HepG2 (cell line): ENCODE measurements around the gene AMIGO1. TPM values are rescaled to one million over a fixed set of nuclear protein-coding genes. Genes with fewer than 3 reads are reported as not detected.

Source experiments
- FOXC1 ChIP-seq: sonication (generic); formaldehyde crosslinking; IDR thresholded peaks from 2 replicates; pipeline ENCODE4 v1.8.0; 2022; ENCODE audit warnings: mild to moderate bottlenecking, missing genetic modification reagents, borderline replicate concordance
- FUBP1 ChIP-seq: sonication (generic); formaldehyde crosslinking; IDR thresholded peaks from 2 replicates; pipeline ENCODE4 v1.5.1; 2020; ENCODE audit warnings: missing genetic modification reagents, mild to moderate bottlenecking, borderline replicate concordance
- RCOR2 ChIP-seq: IDR thresholded peaks from 2 replicates; pipeline ENCODE4 v1.6.1; 2016; ENCODE audit warnings: missing biosample characterization, missing genetic modification reagents
- ZBTB8A ChIP-seq: sonication (generic); formaldehyde crosslinking; IDR thresholded peaks from 2 replicates; pipeline ENCODE4 v1.4.0; 2020; ENCODE audit warnings: mild to moderate bottlenecking, low read depth, missing genetic modification reagents, borderline replicate concordance
- ZFP91 ChIP-seq: sonication (generic); formaldehyde crosslinking; IDR thresholded peaks from 2 replicates; pipeline ENCODE4 v1.9.0; 2022; ENCODE audit warnings: missing genetic modification reagents, mild to moderate bottlenecking, borderline replicate concordance
- ZHX2 ChIP-seq, 2 experiments: sonication (generic) in 1 of 2; formaldehyde crosslinking in 1 of 2; IDR thresholded peaks; 2 replicates each; pipeline versions ENCODE4 v1.6.1 to v1.9.0; 2014 to 2022; ENCODE audit warnings: antibody characterized with exemption in 1 of 2, borderline replicate concordance in 1 of 2, inconsistent platforms in 1 of 2, low read depth in 1 of 2, missing genetic modification reagents in 1 of 2
- ZNF274 ChIP-seq: sonication (generic); formaldehyde crosslinking; IDR thresholded peaks from 2 replicates; pipeline ENCODE4 v1.5.1; 2020; ENCODE audit warnings: mild to moderate bottlenecking, missing genetic modification reagents
- ZNF543 ChIP-seq: sonication (generic); formaldehyde crosslinking; IDR thresholded peaks from 2 replicates; pipeline ENCODE4 v1.4.0; 2020; ENCODE audit warnings: mild to moderate bottlenecking, missing genetic modification reagents
- ZNF558 ChIP-seq: sonication (generic); formaldehyde crosslinking; IDR thresholded peaks from 2 replicates; pipeline ENCODE4 v1.9.0; 2022; ENCODE audit warnings: mild to moderate bottlenecking, missing genetic modification reagents, borderline replicate concordance
- ZSCAN21 ChIP-seq: sonication (generic); formaldehyde crosslinking; IDR thresholded peaks from 2 replicates; pipeline ENCODE4 v1.8.0; 2022; ENCODE audit warnings: mild to moderate bottlenecking, missing genetic modification reagents, moderate library complexity, borderline replicate concordance
- polyA plus RNA-seq, 8 experiments: library from polyadenylated mRNA; depleted of rRNA in 3 of 8; stranded (reverse) in 7 of 8; unstranded in 1 of 8; fragments of >200 nt; fragmentation: Illumina TruSeq in 4 of 8; extraction: Trizol in 4 of 8; gene quantifications; 2 replicates each; pipeline versions ENCODE4 v1.2.1 to v1.2.3, GENCODE V29; 2011 to 2016; ENCODE audit warnings: low read depth in 4 of 8, missing spikeins in 1 of 8, mixed read lengths in 1 of 8; ENCODE audit not compliant: insufficient read depth in 1 of 8
- total RNA-seq, 5 experiments: library from RNA; depleted of rRNA; stranded (reverse); fragments of >200 nt; fragmentation: Illumina TruSeq; extraction: Trizol; gene quantifications; 2 replicates each; pipeline ENCODE4 v1.2.3, GENCODE V29; 2016; ENCODE audit warnings: low read depth in 1 of 5
- TF ChIP-seq, protein P1 (sequence below): sonication (generic); formaldehyde crosslinking; IDR thresholded peaks from 2 replicates; pipeline ENCODE4 v1.4.0; 2020; ENCODE audit warnings: mild to moderate bottlenecking, missing genetic modification reagents
- TF ChIP-seq, protein P2 (sequence below), 2 experiments: IDR thresholded peaks; 2 replicates each; pipeline ENCODE4 v1.6.1; 2011 to 2012; ENCODE audit warnings: low read length in 2 of 2, borderline replicate concordance in 1 of 2, low read depth in 1 of 2, mild to moderate bottlenecking in 1 of 2, moderate library complexity in 1 of 2

The AMIGO1 gene
- total and polyA plus RNA-seq, 2 of the 13 experiments (the other 11 are each of a cell fraction or from before 2014, with no cell fraction given), result 0.40 to 1.3 TPM

GRCh38 chr1:109478806-109479205, 30.7 kb downstream of the AMIGO1 start (continued):
- TF ChIP-seq ZHX2 (IDR thresholded peaks at IDR 0.05; ENCODE audit: low read depth) (no peak), ZHX2 (CRISPR knock-in tag; IDR thresholded peaks at IDR 0.05; ENCODE audit: borderline replicate concordance) (no peak), FUBP1 (no peak), ZNF543 (no peak), FOXC1 (no peak), RCOR2 (CRISPR knock-in tag) (no peak), ZFP91 (CRISPR knock-in tag) (no peak), ZNF274 (CRISPR knock-in tag) (no peak), ZSCAN21 (CRISPR knock-in tag) (no peak), ZNF558 (CRISPR knock-in tag) (no peak), ZBTB8A (CRISPR knock-in tag) (no peak)
- TF ChIP-seq, protein P1, sequence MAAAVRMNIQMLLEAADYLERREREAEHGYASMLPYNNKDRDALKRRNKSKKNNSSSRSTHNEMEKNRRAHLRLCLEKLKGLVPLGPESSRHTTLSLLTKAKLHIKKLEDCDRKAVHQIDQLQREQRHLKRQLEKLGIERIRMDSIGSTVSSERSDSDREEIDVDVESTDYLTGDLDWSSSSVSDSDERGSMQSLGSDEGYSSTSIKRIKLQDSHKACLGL (CRISPR knock-in tag), result no peak
- TF ChIP-seq, protein P2, sequence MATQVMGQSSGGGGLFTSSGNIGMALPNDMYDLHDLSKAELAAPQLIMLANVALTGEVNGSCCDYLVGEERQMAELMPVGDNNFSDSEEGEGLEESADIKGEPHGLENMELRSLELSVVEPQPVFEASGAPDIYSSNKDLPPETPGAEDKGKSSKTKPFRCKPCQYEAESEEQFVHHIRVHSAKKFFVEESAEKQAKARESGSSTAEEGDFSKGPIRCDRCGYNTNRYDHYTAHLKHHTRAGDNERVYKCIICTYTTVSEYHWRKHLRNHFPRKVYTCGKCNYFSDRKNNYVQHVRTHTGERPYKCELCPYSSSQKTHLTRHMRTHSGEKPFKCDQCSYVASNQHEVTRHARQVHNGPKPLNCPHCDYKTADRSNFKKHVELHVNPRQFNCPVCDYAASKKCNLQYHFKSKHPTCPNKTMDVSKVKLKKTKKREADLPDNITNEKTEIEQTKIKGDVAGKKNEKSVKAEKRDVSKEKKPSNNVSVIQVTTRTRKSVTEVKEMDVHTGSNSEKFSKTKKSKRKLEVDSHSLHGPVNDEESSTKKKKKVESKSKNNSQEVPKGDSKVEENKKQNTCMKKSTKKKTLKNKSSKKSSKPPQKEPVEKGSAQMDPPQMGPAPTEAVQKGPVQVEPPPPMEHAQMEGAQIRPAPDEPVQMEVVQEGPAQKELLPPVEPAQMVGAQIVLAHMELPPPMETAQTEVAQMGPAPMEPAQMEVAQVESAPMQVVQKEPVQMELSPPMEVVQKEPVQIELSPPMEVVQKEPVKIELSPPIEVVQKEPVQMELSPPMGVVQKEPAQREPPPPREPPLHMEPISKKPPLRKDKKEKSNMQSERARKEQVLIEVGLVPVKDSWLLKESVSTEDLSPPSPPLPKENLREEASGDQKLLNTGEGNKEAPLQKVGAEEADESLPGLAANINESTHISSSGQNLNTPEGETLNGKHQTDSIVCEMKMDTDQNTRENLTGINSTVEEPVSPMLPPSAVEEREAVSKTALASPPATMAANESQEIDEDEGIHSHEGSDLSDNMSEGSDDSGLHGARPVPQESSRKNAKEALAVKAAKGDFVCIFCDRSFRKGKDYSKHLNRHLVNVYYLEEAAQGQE (IDR thresholded peaks at IDR 0.05; ENCODE audit: borderline replicate concordance in 1 of 2, low read depth in 1 of 2, low read length in 2 of 2), result peak; percentile 88 to 98
